Suprapubic skin (tissue), 3 donors: ENCODE data around the gene PLXDC1.
"Not testable (repeated sequence)": the region's sequence is repeated elsewhere in the genome, so short reads cannot be mapped to it uniquely, and the experiment has no call there.

ENCODE experiments used
- CTCF ChIP-seq, 2 donors: fragments of 200-600 bp in 1 of 2; fragments of 450-650 bp in 1 of 2; sonication (generic) in 1 of 2; IDR thresholded peaks; one replicate each; pipeline ENCODE4 v1.5.1; 2016 to 2019; ENCODE audit warnings: antibody characterized with exemption in 2 of 2, mild to moderate bottlenecking in 1 of 2, moderate library complexity in 1 of 2
- EP300 ChIP-seq: sonication (generic); formaldehyde crosslinking; IDR thresholded peaks from one replicate; pipeline ENCODE4 v1.6.1; 2017; ENCODE audit warnings: antibody characterized with exemption
- POLR2A ChIP-seq, 2 donors: fragments of 450-650 bp; IDR thresholded peaks; one replicate each; pipeline ENCODE4 v1.6.1; 2017; ENCODE audit warnings: antibody characterized with exemption in 2 of 2, mild to moderate bottlenecking in 2 of 2, moderate library complexity in 2 of 2

GRCh38 chr17:39020037-39020436 is 131.4 kb downstream of the PLXDC1 start:
- not testable (repeated sequence) for TF ChIP-seq CTCF (IDR thresholded peaks at IDR 0.05); POLR2A (IDR thresholded peaks at IDR 0.05); EP300
